Left cardiac atrium (tissue), 4 donors: Measurements from ENCODE around the gene MRGPRG. TPM values are rescaled to one million over a fixed set of nuclear protein-coding genes. Genes with fewer than 3 reads are reported as not detected.
A peak's percentile ranks its signal among the peaks of the same experiment; 100 is the strongest.

Experiments used
- ATAC-seq, 2 donors: fragments of 200-7000 bp; cut with Tn5 transposase; one replicate each; pipeline ENCODE4 v1.9.1; 2020; ENCODE audit warnings: mild to moderate bottlenecking in 2 of 2, moderate library complexity in 2 of 2
- DNase-seq: peaks from one replicate; pipeline ENCODE4 v3.0.0-alpha.2; 2020
- intact Hi-C, 2 donors: fragments of 100-400 bp; cut with DNase I; formaldehyde crosslinking; loops; one replicate each; pipeline versions ENCODE4 v1.14.1 to v1.15.1; 2022 to 2023
- total RNA-seq, 2 donors: library from RNA; stranded (reverse); fragmentation: NEBNext Ultra II Directional; extraction: Animal tissue kit (Norgen Biotek cat#: 25700); gene quantifications; one replicate each; pipeline ENCODE4 v1.2.1, GENCODE V29; 2021
- donor health status: DM: no; HTN: yes; CAD: no.
- donor health status: DM: no; HTN: yes; CAD: no; lungs with severe emphysema.
- donor health status: DM: yes; HTN: yes; CAD: no.
- donor health status: Dilated cardiomyopathy.

MRGPRG gene
- total RNA-seq, 2 donors from 2014 or later: not detected

DNA sequence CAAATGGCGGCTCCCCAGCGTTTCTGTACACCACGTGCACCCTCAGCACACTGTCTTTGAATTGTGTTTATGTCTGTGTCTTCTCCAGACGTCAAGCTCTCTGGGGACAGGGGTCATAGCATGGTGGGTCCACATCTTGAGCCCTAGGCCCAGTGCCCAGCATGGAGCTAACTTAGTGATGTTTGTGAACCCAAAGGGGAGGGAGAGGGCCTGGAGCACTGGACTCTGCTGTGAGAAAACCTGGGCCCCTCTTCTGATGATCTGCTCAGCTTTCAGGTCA is 4.3 kb downstream of the MRGPRG start:
- DNase-seq: no peak
- no peak for ATAC-seq
- intact Hi-C loops: no loop called here

DNA sequence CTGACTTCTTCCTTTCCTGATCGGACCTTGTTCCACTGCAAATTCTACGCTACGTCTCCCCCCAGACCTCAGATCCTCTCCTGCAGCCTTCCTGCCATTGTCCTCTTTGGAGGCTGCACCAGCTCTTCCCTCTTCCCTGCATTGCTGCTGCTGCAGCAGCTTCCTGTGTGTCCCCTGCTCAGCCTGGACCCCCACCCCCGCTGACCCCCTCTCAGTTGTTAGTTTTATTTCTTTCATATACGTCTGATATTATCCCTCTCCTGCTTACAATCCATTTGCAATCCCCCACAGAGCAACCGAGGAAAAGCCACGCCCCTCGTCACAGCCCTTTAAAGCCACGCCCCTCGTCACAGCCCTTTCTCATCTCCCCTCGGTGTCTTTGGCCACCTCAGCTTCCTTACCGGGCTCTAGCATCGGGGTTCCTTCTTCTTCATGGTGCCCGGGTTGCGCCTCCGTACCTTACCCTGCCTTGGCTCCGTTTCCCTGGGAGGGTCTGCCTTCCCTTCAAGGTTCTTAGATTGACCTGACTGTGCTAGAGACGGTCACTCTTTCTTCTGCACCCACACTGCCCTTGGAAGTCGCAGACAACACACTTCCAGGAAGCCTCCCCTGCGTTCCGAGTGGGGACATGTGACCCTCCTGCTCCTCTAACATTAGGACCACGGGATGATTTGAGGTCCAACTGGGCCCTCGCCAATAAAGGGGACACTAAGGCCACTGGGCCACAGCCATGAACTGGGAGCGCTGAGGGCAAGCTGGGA is 4.8 kb downstream of the MRGPRG start:
- intact Hi-C loops: no loop called here
- ATAC-seq (no peak), DNase-seq (peak; percentile 10)

DNA sequence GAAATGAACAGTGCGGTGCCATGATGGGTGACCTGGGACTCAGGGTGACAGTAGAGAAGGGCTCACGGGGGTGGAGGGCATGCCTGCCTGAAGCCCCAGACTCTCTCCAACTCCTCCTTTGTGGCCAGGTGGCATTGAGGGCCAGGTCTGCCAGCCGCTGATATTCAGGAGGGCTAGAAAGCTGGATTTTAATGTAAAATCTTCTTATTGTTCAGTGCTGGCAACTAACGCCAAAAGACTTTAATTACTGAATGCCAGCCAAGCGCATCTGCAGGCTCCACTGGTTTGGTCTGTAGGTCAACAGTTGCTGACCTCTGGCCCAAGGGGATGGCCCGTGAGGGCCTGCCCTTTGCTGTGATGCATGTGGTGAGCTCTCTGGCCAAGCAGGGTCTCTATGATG is 10.3 kb downstream of the MRGPRG start:
- intact Hi-C loops: no loop called here
- peak; percentile 5 for DNase-seq
- ATAC-seq: no peak

DNA sequence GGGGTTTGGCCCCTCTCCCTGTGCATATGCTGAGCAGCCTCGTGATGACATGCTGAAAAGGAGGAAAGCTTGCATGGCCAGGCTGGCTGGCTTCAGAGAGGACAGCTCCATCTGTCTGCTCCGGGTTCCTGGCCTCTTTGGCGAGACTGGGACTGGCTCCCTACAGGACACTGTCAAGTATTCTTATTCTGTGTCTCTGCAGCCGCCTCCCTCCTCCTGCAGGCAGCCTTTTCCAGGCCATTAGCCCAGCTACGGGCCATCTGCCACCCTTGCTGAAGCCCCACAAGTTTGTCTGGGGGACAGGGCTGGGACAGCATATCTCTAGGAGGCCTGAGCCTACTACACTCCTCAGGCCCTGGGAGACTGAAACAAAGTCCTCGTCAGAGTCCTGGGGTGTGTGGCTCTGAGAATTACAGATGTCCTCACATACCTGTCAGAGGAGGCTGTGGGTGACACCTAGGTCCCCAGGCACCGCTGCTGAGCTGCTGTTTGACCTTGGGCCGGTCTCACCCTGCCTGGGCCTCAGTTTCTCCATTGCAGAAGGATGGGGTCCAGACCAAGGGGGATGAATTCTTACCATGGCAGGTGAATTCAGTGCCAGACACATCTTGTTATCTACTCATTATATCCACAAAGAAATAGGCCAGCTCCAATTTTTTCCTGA is 11.0 kb downstream of the MRGPRG start:
- DNase-seq (peak; percentile 11), ATAC-seq (no peak)
- intact Hi-C loops: no loop called here

DNA sequence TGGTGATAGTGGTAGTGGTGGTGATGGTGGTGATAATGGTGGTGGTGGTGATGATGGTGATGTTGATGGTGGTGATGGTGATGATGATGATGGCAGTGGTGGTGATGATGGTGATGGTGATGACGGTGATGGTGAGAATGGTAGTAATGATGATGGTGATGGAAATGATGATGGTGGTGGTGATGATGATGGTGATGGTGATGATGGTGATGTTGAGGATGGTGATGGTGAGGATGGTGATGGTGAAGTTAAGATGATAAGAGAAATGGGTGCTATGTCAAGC is 11.8 kb downstream of the MRGPRG start:
- no peak for ATAC-seq
- intact Hi-C loops: no loop called here
- no peak for DNase-seq

DNA sequence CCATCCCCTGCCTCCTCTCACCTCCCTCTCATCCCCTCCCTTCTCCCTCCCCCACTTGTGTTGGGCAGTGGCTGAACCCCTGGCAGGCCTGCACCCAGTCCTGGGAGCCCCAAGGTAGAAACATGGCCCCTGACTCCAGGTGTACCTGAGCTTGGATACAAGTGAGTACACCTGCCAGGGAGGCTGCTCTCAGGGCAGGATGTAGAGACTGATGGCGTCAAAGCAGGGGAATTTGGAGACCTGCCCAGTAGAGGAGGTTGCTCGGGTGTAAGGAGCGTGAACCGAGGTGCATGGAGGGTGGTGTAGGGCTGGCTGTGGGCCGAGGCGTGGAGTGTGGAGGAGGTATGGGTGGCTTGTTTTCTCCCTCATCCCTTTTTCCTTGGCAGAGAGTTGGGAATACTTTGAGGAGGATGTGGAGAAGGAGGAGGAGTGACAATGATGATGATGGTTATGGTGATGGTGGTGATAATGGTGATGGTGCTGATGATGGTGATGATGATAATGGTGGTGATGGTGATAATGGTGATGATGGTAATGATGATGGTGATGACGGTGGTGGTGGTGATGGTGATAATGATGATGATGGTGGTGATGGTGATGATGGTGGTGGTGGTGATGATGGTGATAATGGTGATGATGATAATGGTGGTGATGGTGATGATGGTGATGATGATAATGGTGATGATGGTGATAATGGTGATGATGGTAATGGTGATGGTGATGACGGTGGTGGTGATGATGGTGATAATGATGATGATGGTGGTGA is 12.3 kb downstream of the MRGPRG start:
- DNase-seq: peak; percentile 17
- intact Hi-C loops: no loop called here
- no peak for ATAC-seq

DNA sequence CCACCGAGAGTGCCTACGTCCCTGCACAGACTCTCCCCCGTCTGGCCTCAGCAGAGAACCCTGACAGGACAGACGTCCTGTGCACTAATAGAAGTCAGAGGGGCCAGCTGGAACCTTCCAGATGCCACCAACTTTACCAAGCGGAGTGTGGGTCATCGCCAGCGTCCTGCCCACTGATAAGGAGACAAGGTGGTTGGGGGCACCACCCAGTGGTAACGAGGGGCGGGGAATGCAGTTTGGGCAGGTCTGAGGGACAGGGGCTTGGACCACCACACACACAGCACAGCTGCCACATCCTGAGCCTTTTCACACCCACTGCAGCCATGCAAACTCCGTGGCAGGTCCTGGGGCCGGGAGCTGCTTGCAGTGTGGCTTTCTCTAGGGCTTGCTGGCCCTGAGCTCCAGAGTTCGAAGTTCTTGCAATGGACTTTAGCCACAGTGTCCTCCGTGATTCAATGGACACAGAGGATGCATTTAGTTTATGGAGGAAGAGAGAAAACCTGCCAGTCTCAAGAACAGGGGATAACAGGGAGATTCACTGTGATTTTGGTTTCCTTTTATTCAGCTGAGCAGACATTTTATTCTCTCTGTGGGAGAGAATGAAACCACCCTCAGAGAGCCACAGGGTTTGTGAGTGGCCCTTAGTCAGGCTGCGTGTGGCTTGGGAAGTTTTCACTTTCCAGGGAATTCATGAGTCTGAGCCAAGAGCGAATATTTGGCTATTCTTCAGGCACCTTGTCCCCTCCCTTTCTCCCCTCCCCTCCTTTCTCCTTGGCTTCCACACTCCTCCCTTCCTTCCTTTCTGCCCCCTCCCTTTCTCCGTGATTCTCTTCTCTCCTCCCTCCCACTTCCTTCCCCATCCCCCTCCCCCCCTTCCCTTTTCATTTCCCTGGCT is 13.1 kb downstream of the MRGPRG start:
- intact Hi-C loops: no loop called here
- DNase-seq (peak; percentile 13), ATAC-seq (no peak)

DNA sequence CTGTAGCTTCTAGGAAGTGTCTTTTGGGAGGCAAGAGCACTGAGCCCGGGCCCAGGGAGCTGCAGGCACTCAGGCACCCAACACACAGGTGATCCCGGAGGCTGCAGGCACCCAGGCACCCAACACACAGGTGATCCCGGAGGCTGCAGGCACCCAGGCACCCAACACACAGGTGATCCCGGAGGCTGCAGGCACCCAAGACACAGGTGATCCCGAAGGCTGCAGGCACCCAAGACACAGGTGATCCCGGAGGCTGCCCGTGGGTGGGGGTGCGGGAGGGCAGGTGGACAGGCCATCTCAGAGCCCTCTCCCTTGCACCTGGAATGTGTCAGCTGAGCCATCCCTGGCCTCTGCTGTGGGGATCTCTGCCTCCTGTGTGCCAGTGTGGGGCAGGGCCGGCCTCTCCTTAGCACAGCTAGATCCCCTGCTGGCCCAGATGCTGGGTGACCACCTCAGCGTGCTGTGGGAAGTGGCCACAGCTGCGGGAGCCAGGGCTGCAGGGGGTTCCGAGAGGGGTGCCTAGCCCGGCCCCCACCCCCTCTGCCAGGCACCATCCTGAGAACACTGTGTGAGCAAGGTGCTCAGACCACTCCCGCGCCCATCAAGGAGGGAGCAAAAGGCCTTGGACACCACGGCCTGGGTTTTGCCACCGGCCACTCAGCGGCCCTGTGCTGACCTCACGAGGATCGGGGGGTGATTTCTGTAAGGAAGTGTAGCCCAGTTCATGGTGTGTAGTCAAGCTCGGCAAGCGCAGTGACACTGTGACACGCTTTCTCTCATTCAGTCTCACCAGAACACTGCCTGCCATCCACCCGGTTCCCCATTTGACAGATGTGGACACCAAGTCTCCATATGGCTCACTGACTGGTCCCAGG is 14.2 kb downstream of the MRGPRG start:
- ATAC-seq (no peak), DNase-seq (peak; percentile 13)
- intact Hi-C loops: no loop called here

DNA sequence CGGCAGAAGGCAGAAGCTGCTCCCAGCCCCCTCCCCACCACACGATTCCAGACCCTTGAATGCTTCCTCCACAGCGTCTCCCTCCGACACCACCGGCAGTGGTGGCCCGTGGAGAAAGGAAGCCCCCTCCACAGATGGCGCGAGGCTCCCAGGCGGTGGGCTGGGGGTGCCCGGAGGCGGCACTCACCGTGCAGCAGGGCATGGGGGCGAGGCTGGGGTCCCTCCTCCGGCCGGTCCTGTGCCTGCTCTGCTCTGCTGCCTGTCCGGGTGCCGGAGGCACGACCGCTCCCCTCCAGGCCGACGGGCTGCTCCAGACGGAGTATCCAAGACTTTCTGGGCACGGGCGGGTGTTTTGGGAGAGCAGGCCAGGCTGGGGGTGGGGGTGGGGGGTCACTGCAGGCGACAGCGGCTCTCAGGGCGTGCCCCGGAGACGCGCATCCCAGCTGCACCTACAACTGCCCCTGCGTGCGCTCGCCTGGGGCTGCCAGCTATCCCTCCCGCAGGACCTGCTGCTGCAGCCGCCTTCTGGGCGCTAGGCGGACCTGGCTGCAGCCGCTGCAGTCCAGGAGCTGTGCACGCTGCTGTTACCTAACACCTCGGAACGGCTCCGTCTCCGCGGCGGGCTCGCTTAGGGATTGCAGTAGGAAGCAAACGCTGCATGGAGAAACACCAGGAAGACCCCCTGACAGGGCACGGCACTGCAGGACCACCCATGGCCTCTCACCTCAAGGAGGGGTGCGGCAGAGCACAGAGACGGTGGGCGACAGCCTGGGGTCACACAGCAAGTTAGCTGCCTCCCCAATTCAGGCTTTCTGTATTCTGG is 15.2 kb downstream of the MRGPRG start:
- DNase-seq (peak; percentile 19), ATAC-seq (peak; percentile 46 to 47)
- intact Hi-C loops: no loop called here

DNA sequence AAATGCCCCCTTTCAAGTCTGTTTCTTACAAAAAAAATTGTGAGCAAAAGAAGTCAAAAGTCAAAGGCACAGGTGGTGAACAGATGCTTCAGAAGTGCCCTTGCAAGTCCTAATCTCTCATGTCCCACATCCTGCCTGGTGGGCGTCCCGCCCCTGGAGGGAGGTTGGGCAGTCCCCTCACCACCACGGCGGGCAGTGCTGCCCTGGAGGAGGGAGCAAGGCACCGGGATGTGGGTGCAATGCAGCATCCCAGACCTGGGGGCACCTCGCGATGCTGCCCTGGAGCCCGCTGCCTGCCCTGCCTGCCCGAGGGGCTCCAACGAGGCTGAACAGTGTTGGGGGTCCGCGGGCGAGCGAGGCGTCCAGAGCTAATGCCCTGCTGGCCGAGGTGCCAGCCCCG is 15.9 kb downstream of the MRGPRG start:
- DNase-seq (no peak), ATAC-seq (no peak)
- intact Hi-C loops: no loop called here

DNA sequence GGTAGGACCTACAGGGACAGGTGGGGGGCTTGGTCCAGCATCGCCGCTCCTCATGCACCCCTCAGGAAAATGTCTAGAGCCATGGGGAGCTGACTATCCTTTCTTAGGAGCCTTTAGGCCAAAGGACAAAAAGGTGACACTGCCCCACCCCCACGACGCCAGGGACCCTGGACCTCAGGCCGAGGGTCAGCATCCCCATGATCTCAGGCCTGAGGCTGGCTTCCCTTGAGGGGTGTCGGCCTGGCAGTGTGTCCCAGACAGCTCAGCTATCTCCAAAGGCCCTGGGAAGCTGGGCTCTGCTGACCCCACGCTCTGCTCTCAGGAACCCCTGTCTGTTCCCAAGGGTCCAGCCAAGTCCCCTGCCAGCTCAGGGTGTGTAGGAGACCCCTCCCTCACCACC is 16.3 kb downstream of the MRGPRG start:
- ATAC-seq: no peak
- no peak for DNase-seq
- intact Hi-C loops: no loop called here

DNA sequence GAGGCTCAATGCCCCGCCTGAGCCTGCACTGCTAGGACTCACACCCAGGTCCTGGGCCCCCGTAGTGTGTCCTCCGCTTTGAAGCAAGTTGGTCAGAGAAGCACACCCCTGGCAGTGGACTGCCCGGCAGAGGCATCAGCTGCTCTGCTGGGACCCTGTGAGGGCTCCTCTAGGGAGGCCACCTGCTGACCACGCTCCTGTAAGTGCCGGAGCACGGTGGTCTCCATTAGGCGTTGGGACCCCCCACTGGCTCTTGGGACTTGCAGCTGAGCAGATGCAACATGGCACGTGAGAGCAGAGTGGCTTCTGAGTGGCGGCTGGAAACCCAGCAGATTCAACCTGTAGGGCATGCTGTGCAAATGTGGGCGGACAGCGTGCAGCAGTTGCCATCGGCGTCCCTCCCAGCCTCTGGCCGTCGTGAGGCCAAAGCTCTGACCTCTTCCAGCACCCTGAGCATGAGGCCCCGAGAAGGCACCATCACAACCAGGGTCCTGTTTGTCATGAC is 16.9 kb downstream of the MRGPRG start:
- intact Hi-C loops: no loop called here
- ATAC-seq (no peak), DNase-seq (no peak)

DNA sequence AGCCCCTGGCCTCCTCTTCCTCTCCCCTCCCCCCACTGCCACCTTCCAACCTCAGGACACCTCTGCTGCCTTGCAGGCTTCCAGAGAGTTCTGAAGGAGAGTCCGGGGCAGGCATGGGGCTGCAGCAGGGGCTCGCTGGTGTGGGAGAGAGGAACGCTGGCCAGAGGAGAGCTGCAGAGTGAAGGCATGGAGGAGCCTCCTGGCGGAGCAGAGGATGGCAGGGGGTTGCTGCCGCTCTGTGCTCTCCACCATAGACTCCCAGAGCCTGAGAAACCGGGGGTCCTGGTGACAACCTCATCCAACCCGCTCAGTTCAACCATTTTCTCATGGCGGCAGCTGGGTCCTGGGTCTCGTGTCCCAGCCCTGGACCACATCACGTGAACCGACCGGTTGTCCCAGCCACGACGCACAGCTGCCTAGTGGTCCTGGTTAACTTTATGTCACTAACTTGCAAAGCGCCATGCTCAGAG is 17.5 kb downstream of the MRGPRG start:
- no peak for DNase-seq
- no peak for ATAC-seq
- intact Hi-C loops: no loop called here

DNA sequence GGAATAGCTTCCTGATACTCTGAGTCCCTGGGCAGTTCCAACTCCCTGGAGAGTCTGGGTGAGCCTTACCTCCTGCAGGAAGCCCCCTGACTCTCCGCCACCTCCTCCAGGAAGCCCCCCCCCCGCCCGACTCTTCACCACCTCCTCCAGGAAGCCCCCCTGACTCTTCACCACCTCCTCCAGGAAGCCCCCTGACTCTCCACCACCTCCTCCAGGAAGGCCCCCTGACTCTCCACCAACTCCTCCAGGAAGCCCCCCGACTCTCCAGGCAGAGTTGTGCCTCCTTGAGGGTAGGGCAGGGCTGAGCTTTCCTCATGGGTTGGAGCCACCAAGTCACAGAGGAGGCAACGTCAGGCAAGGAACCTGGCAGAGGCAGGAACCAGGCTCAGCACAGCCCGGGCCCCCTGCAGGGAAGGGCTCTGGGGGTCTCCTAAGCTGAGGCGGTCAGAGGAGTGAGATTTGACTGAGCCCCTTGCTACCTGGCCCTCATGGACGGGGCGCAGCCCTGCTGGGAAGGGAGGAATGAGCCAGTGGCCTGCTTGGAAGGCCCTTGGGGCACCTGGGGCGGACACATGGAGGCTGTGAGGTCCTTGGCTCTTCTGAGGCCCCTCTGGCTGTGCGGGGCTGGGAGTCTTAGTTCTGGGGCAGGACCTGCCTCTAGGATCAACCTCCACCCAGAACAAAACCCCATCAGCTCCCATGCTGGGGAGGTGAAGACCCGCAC is 18.1 kb downstream of the MRGPRG start:
- DNase-seq (no peak), ATAC-seq (no peak)
- intact Hi-C loops: no loop called here

DNA sequence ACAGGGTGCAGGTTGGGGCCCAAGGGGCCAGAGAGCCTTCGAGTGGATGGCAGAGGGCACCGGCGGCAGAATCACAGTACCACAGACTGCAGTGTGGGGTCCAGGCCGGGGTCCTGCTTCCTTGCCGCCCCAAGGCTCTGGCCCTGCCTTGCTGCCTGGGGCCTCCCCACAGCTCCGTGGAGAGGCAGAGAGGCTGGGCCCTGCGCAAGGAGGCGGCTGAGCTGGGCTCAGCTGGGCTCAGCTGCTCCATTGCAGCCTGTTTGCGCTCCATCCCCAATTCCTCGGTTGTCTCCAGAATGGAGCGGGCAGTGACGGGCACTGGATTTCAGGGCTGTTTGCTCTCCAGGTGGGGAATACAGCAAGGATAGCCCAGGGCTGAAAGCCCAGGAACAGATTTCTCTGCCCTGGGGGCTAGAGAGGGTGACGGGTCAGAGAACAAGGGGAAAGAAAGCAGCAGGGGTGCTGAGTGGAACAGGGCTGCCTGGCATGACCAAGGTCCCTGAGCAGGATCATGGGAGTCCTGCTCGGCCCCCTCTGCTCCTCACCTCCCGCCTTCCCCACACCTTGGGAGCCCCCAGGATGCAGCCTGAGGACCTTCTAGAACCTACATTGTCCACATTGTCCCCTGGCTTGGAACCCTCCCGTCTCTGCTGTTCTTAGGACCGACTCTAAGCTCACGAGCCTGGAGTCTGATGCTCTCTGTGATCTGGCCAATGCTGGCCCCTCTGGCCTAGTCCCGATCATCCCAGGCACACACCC is 18.9 kb downstream of the MRGPRG start:
- DNase-seq (no peak), ATAC-seq (no peak)
- intact Hi-C loops: no loop called here

DNA sequence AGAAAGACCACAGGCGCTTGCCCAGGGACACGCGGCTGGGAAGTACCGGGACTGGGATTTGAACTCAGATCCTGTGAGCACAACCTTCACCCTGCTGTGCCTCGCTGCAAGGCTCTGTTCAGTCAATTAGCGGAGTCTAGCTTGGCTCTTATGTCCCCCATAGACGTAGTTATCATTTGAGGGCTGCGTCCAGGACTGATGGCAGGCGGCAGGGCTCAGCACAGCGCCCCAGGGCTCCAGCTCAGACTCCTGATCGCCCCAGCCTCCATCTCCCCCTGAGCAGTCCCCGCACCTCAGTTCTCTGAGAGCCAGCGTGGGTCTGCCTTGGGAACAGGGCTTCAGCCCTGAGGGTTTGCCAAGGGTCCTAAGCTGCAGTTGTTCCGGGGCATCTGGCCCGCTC is 19.8 kb downstream of the MRGPRG start:
- intact Hi-C loops: no loop called here
- no peak for DNase-seq
- no peak for ATAC-seq
